Measurements from ENCODE around the gene EXOC4.
"Not testable (repeated sequence)": the region's sequence is repeated elsewhere in the genome, so short reads cannot be mapped to it uniquely, and the experiment has no call there.

The EXOC4 gene

GRCh38 chr7:133275446-133276095, 22.7 kb downstream of the EXOC4 start:
- no peak for DNase-seq (ENCODE audit: low spot score)

GRCh38 chr7:133278975-133279374, 26.1 kb downstream of the EXOC4 start:
- not testable (repeated sequence) for DNase-seq (ENCODE audit: low spot score)

GRCh38 chr7:133282094-133282493, 29.2 kb downstream of the EXOC4 start:
- no peak for DNase-seq (ENCODE audit: low spot score)

- no peak for DNase-seq (ENCODE audit: low spot score)
Observed at GRCh38 chr7:133284092-133284491, 31.2 kb downstream of the EXOC4 start.

- DNase-seq (ENCODE audit: low spot score): no peak
Observed at GRCh38 chr7:133288970-133289369, 36.1 kb downstream of the EXOC4 start.

GRCh38 chr7:133290041-133290440, 37.2 kb downstream of the EXOC4 start:
- no peak for DNase-seq (ENCODE audit: low spot score)

- DNase-seq (ENCODE audit: low spot score): no peak
Observed at GRCh38 chr7:133290676-133291333, 37.9 kb downstream of the EXOC4 start.

- DNase-seq (ENCODE audit: low spot score): no peak
Observed at GRCh38 chr7:133292631-133293030, 39.8 kb downstream of the EXOC4 start.

- DNase-seq (ENCODE audit: low spot score): no peak
Observed at GRCh38 chr7:133293384-133294160, 40.7 kb downstream of the EXOC4 start.

GRCh38 chr7:133294234-133294633, 41.4 kb downstream of the EXOC4 start:
- no peak for DNase-seq (ENCODE audit: low spot score)

GRCh38 chr7:133295484-133295883, 42.6 kb downstream of the EXOC4 start:
- DNase-seq (ENCODE audit: low spot score): no peak

GRCh38 chr7:133297093-133297492, 44.2 kb downstream of the EXOC4 start:
- no peak for DNase-seq (ENCODE audit: low spot score)

- DNase-seq (ENCODE audit: low spot score): no peak
Observed at GRCh38 chr7:133298080-133298479, 45.2 kb downstream of the EXOC4 start.

GRCh38 chr7:133299676-133300075, 46.8 kb downstream of the EXOC4 start:
- no peak for DNase-seq (ENCODE audit: low spot score)

GRCh38 chr7:133300088-133300487, 47.2 kb downstream of the EXOC4 start:
- DNase-seq (ENCODE audit: low spot score): no peak

GRCh38 chr7:133300811-133301210, 47.9 kb downstream of the EXOC4 start:
- DNase-seq (ENCODE audit: low spot score): no peak

- no peak for DNase-seq (ENCODE audit: low spot score)
Observed at GRCh38 chr7:133301444-133301843, 48.6 kb downstream of the EXOC4 start.

GRCh38 chr7:133303372-133303771, 50.5 kb downstream of the EXOC4 start:
- no peak for DNase-seq (ENCODE audit: low spot score)

GRCh38 chr7:133303931-133304330, 51.1 kb downstream of the EXOC4 start:
- no peak for DNase-seq (ENCODE audit: low spot score)

- DNase-seq (ENCODE audit: low spot score): no peak
Observed at GRCh38 chr7:133309333-133309732, 56.5 kb downstream of the EXOC4 start.

- DNase-seq (ENCODE audit: low spot score): no peak
Observed at GRCh38 chr7:133310232-133310862, 57.5 kb downstream of the EXOC4 start.

- DNase-seq (ENCODE audit: low spot score): no peak
Observed at GRCh38 chr7:133313575-133313974, 60.7 kb downstream of the EXOC4 start.

- DNase-seq (ENCODE audit: low spot score): no peak
Observed at GRCh38 chr7:133314084-133314483, 61.2 kb downstream of the EXOC4 start.
